ENCODE data around the gene GLMN.

DNA sequence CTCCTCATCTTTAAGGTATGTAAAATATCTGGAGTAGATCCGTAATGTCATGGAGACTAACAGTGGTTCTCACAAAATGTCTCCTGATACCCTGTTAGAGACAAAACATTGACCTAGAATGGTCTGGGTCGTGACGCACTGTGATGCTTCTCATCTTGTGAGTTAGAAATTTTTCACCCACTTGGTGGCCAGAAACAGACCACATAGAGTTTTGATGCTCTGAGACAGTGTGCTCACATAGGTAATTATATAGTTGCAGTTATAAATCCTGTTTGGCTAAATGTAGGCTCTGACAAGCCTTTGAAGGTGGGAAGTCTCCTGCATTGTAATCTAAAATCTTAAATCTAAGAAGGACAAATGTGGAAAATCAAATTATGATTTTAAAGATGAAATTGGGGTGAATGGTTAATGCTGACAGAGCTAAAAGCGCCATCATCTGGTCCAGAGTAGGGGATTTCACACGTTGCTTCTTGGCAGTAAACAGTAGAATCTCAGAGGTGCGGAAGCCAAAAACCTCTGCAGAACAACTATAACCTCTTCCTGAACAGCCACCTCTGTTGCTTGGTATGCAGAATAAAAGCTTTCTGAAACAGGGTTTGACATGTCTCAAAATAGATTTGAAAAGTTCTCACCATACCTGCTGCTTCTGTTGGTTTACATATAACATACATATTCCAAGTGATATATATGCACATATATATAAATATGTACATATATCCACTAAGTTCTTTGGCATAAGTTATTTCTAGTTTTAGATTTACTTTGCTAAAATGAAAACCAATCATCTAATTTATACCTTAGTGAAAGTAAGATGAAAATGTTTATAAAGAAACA is 17.2 kb upstream of the GLMN start:
- TF ChIP-seq, protein P1, sequence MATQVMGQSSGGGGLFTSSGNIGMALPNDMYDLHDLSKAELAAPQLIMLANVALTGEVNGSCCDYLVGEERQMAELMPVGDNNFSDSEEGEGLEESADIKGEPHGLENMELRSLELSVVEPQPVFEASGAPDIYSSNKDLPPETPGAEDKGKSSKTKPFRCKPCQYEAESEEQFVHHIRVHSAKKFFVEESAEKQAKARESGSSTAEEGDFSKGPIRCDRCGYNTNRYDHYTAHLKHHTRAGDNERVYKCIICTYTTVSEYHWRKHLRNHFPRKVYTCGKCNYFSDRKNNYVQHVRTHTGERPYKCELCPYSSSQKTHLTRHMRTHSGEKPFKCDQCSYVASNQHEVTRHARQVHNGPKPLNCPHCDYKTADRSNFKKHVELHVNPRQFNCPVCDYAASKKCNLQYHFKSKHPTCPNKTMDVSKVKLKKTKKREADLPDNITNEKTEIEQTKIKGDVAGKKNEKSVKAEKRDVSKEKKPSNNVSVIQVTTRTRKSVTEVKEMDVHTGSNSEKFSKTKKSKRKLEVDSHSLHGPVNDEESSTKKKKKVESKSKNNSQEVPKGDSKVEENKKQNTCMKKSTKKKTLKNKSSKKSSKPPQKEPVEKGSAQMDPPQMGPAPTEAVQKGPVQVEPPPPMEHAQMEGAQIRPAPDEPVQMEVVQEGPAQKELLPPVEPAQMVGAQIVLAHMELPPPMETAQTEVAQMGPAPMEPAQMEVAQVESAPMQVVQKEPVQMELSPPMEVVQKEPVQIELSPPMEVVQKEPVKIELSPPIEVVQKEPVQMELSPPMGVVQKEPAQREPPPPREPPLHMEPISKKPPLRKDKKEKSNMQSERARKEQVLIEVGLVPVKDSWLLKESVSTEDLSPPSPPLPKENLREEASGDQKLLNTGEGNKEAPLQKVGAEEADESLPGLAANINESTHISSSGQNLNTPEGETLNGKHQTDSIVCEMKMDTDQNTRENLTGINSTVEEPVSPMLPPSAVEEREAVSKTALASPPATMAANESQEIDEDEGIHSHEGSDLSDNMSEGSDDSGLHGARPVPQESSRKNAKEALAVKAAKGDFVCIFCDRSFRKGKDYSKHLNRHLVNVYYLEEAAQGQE (IDR thresholded peaks at IDR 0.05; ENCODE audit: low read depth, low read length): no peak
- TF ChIP-seq, protein P2, sequence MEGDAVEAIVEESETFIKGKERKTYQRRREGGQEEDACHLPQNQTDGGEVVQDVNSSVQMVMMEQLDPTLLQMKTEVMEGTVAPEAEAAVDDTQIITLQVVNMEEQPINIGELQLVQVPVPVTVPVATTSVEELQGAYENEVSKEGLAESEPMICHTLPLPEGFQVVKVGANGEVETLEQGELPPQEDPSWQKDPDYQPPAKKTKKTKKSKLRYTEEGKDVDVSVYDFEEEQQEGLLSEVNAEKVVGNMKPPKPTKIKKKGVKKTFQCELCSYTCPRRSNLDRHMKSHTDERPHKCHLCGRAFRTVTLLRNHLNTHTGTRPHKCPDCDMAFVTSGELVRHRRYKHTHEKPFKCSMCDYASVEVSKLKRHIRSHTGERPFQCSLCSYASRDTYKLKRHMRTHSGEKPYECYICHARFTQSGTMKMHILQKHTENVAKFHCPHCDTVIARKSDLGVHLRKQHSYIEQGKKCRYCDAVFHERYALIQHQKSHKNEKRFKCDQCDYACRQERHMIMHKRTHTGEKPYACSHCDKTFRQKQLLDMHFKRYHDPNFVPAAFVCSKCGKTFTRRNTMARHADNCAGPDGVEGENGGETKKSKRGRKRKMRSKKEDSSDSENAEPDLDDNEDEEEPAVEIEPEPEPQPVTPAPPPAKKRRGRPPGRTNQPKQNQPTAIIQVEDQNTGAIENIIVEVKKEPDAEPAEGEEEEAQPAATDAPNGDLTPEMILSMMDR (IDR thresholded peaks at IDR 0.05): no peak
- TF ChIP-seq NRF1 (IDR thresholded peaks at IDR 0.05; ENCODE audit: low read depth, low read length): no peak
- TF ChIP-seq FOXJ3 (CRISPR knock-in tag; IDR thresholded peaks at IDR 0.05): no peak
- TF ChIP-seq TCF12 (IDR thresholded peaks at IDR 0.05): no peak
- no peak for TF ChIP-seq SMC3 (IDR thresholded peaks at IDR 0.05; ENCODE audit: low read depth, low read length)
- TF ChIP-seq CHD2 (IDR thresholded peaks at IDR 0.05; ENCODE audit: low read length, partially characterized antibody): no peak
- no peak for TF ChIP-seq EP300 (IDR thresholded peaks at IDR 0.05; ENCODE audit: borderline replicate concordance in 1 of 2, low read depth in 1 of 2, low read length in 1 of 2)
- no peak for TF ChIP-seq JUND (IDR thresholded peaks at IDR 0.05)
- no peak for TF ChIP-seq RAD21 (IDR thresholded peaks at IDR 0.05; ENCODE audit: low read length)
- no peak for TF ChIP-seq TAF1 (IDR thresholded peaks at IDR 0.05; ENCODE audit: borderline replicate concordance, low read depth, low read length)
- TF ChIP-seq, protein P3, sequence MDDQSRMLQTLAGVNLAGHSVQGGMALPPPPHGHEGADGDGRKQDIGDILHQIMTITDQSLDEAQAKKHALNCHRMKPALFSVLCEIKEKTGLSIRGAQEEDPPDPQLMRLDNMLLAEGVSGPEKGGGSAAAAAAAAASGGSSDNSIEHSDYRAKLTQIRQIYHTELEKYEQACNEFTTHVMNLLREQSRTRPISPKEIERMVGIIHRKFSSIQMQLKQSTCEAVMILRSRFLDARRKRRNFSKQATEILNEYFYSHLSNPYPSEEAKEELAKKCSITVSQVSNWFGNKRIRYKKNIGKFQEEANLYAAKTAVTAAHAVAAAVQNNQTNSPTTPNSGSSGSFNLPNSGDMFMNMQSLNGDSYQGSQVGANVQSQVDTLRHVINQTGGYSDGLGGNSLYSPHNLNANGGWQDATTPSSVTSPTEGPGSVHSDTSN (IDR thresholded peaks at IDR 0.05): no peak
- TF ChIP-seq ELF1 (IDR thresholded peaks at IDR 0.05): no peak

Measured in SK-N-SH (cell line).